GM18526 (cell line): ENCODE results near the gene C16orf78.

ENCODE experiments used
- POLR2A ChIP-seq: IDR thresholded peaks from 3 replicates; pipeline ENCODE4 v1.6.1; 2011; ENCODE audit not compliant: insufficient read length; ENCODE audit errors: extremely low read depth

C16orf78 gene

GRCh38 chr16:49359591-49359990 lies 14.0 kb upstream of the C16orf78 start:
- no peak for TF ChIP-seq POLR2A

GRCh38 chr16:49362230-49362629 lies 11.4 kb upstream of the C16orf78 start:
- TF ChIP-seq POLR2A: no peak

GRCh38 chr16:49365711-49366509 lies 7.7 kb upstream of the C16orf78 start:
- no peak for TF ChIP-seq POLR2A

- no peak for TF ChIP-seq POLR2A
These were observed 6.9 kb upstream of the C16orf78 start for GRCh38 chr16:49366669-49367068.

- no peak for TF ChIP-seq POLR2A
These were observed 3.7 kb upstream of the C16orf78 start for GRCh38 chr16:49369651-49370611.

GRCh38 chr16:49376206-49376605 lies 2.6 kb downstream of the C16orf78 start:
- TF ChIP-seq POLR2A: no peak

GRCh38 chr16:49377196-49377755 lies 3.7 kb downstream of the C16orf78 start:
- TF ChIP-seq POLR2A: no peak

GRCh38 chr16:49378238-49378637 lies 4.6 kb downstream of the C16orf78 start:
- no peak for TF ChIP-seq POLR2A

GRCh38 chr16:49378816-49379215 lies 5.2 kb downstream of the C16orf78 start:
- TF ChIP-seq POLR2A: no peak

- no peak for TF ChIP-seq POLR2A
These were observed 9.3 kb downstream of the C16orf78 start for GRCh38 chr16:49382916-49383315.

- TF ChIP-seq POLR2A: no peak
These were observed 21.4 kb downstream of the C16orf78 start for GRCh38 chr16:49395021-49395420.

- TF ChIP-seq POLR2A: no peak
These were observed 22.7 kb downstream of the C16orf78 start for GRCh38 chr16:49396206-49396720.

- no peak for TF ChIP-seq POLR2A
These were observed 25.2 kb downstream of the C16orf78 start for GRCh38 chr16:49398761-49399160.

GRCh38 chr16:49399594-49400364 lies 26.2 kb downstream of the C16orf78 start:
- no peak for TF ChIP-seq POLR2A

- no peak for TF ChIP-seq POLR2A
These were observed 27.0 kb downstream of the C16orf78 start for GRCh38 chr16:49400611-49401010.
